Mesenchymal stem cell (in vitro differentiated cells and primary cell): Measurements from ENCODE around the gene RPE. TPM values are rescaled to one million over a fixed set of nuclear protein-coding genes. Genes with fewer than 3 reads are reported as not detected.

Source experiments
- DNase-seq: peaks from one replicate; pipeline ENCODE4 v3.0.0-alpha.2; 2013
- H2AFZ ChIP-seq: one replicate; pipeline ENCODE4 v1.6.1; 2013; ENCODE audit warnings: low read depth, mild to moderate bottlenecking, control low read depth, inconsistent platforms, low read length, moderate library complexity
- H2AK5ac ChIP-seq: 2 replicates; pipeline ENCODE4 v1.6.1; 2013; ENCODE audit warnings: low read length, moderate library complexity, mild to moderate bottlenecking, inconsistent platforms; ENCODE audit not compliant: severe bottlenecking
- H2BK120ac ChIP-seq: one replicate; pipeline ENCODE4 v1.6.1; 2013; ENCODE audit warnings: low read depth, mild to moderate bottlenecking, inconsistent platforms, low read length, moderate library complexity
- H2BK12ac ChIP-seq, 2 experiments: one replicate each; pipeline ENCODE4 v1.6.1; 2013; ENCODE audit warnings: inconsistent platforms in 2 of 2, low read length in 2 of 2, mild to moderate bottlenecking in 2 of 2, moderate library complexity in 2 of 2, control low read depth in 1 of 2
- H2BK15ac ChIP-seq: one replicate; pipeline ENCODE4 v1.6.1; 2013; ENCODE audit warnings: mild to moderate bottlenecking, low read depth, inconsistent platforms; ENCODE audit not compliant: poor library complexity, severe bottlenecking
- H2BK5ac ChIP-seq: 2 replicates; pipeline ENCODE4 v1.6.1; 2013; ENCODE audit warnings: low read depth, mild to moderate bottlenecking, low read length, control low read depth, inconsistent platforms; ENCODE audit not compliant: poor library complexity, severe bottlenecking
- H3K14ac ChIP-seq, 2 experiments: one replicate each; pipeline ENCODE4 v1.6.1; 2013; ENCODE audit warnings: inconsistent platforms in 2 of 2, low read length in 2 of 2, control low read depth in 1 of 2, mild to moderate bottlenecking in 1 of 2, moderate library complexity in 1 of 2
- H3K18ac ChIP-seq, 2 experiments: one replicate each; pipeline ENCODE4 v1.6.1; 2013; ENCODE audit warnings: inconsistent platforms in 2 of 2, low read length in 2 of 2, control low read depth in 1 of 2, low read depth in 1 of 2, mild to moderate bottlenecking in 1 of 2
- H3K23ac ChIP-seq, 2 experiments: one replicate each; pipeline ENCODE4 v1.6.1; 2013; ENCODE audit warnings: inconsistent platforms in 2 of 2, low read length in 2 of 2, mild to moderate bottlenecking in 2 of 2, moderate library complexity in 2 of 2, control low read depth in 1 of 2
- H3K27ac ChIP-seq: 2 replicates; pipeline ENCODE4 v1.5.1; 2013; ENCODE audit warnings: mild to moderate bottlenecking, moderate library complexity, low read length, control low read depth, inconsistent platforms; ENCODE audit not compliant: poor library complexity, severe bottlenecking
- H3K27me3 ChIP-seq, 2 experiments: 2 replicates each; pipeline versions ENCODE4 v1.6.1 to v1.7.0; 2013; ENCODE audit warnings: low read length in 2 of 2, mild to moderate bottlenecking in 2 of 2, moderate library complexity in 2 of 2, control low read depth in 1 of 2, inconsistent platforms in 1 of 2; ENCODE audit not compliant: control insufficient read depth in 1 of 2, insufficient read depth in 1 of 2
- H3K36me3 ChIP-seq, 2 experiments: 2 replicates each; pipeline versions ENCODE4 v1.6.1 to v1.7.0; 2013; ENCODE audit warnings: low read length in 2 of 2, control low read depth in 1 of 2, inconsistent platforms in 1 of 2, low read depth in 1 of 2, mild to moderate bottlenecking in 1 of 2; ENCODE audit not compliant: insufficient read depth in 2 of 2, control insufficient read depth in 1 of 2
- H3K4ac ChIP-seq, 2 experiments: one replicate each; pipeline ENCODE4 v1.6.1; 2013; ENCODE audit warnings: inconsistent platforms in 2 of 2, low read length in 2 of 2, mild to moderate bottlenecking in 2 of 2, moderate library complexity in 2 of 2, control low read depth in 1 of 2, low read depth in 1 of 2
- H3K4me1 ChIP-seq: 2 replicates; pipeline ENCODE4 v1.6.1; 2013; ENCODE audit warnings: low read depth, low read length, control low read depth; ENCODE audit not compliant: control insufficient read depth, insufficient read depth
- H3K4me2 ChIP-seq: 2 replicates; pipeline ENCODE4 v1.6.1; 2013; ENCODE audit warnings: low read length, mild to moderate bottlenecking, inconsistent platforms; ENCODE audit not compliant: poor library complexity, severe bottlenecking
- H3K4me3 ChIP-seq, 2 experiments: 2 replicates each; pipeline versions ENCODE4 v1.5.1 to v1.7.0; 2013; ENCODE audit warnings: low read length in 2 of 2, mild to moderate bottlenecking in 2 of 2, control low read depth in 1 of 2, low read depth in 1 of 2; ENCODE audit not compliant: insufficient read depth in 1 of 2
- H3K79me1 ChIP-seq: replicated peaks from 2 replicates; pipeline ENCODE4 v1.6.1; 2013; ENCODE audit warnings: mild to moderate bottlenecking, control low read depth, low read length, inconsistent platforms; ENCODE audit not compliant: poor library complexity, severe bottlenecking
- H3K9ac ChIP-seq: 2 replicates; pipeline ENCODE4 v1.7.0; 2013; ENCODE audit warnings: mild to moderate bottlenecking, low read length, moderate library complexity
- H3K9me3 ChIP-seq: 2 replicates; pipeline ENCODE4 v1.7.0; 2013; ENCODE audit warnings: mild to moderate bottlenecking, low read length; ENCODE audit not compliant: control insufficient read depth
- H4K8ac ChIP-seq: one replicate; pipeline ENCODE4 v1.6.1; 2013; ENCODE audit warnings: inconsistent platforms, mild to moderate bottlenecking, low read length, moderate library complexity
- H4K91ac ChIP-seq: one replicate; pipeline ENCODE4 v1.6.1; 2013; ENCODE audit warnings: mild to moderate bottlenecking, low read length, inconsistent platforms
- WGBS: methylation state at CpG from one replicate; pipeline ENCODE4 v1.1.7; 2013; ENCODE audit warnings: mixed read lengths; 5-methylcytosine and 5-hydroxymethylcytosine counted together
- polyA plus RNA-seq, 2 experiments: library from polyadenylated mRNA; stranded (reverse); fragments of 200-250 nt; gene quantifications; one replicate each; pipeline ENCODE4 v1.2.3, GENCODE V29; 2013

RPE gene
- 26.0 TPM for polyA plus RNA-seq (2013, experiment 1 of 2)
- 27.2 TPM for polyA plus RNA-seq (2013, experiment 2 of 2)

DNA sequence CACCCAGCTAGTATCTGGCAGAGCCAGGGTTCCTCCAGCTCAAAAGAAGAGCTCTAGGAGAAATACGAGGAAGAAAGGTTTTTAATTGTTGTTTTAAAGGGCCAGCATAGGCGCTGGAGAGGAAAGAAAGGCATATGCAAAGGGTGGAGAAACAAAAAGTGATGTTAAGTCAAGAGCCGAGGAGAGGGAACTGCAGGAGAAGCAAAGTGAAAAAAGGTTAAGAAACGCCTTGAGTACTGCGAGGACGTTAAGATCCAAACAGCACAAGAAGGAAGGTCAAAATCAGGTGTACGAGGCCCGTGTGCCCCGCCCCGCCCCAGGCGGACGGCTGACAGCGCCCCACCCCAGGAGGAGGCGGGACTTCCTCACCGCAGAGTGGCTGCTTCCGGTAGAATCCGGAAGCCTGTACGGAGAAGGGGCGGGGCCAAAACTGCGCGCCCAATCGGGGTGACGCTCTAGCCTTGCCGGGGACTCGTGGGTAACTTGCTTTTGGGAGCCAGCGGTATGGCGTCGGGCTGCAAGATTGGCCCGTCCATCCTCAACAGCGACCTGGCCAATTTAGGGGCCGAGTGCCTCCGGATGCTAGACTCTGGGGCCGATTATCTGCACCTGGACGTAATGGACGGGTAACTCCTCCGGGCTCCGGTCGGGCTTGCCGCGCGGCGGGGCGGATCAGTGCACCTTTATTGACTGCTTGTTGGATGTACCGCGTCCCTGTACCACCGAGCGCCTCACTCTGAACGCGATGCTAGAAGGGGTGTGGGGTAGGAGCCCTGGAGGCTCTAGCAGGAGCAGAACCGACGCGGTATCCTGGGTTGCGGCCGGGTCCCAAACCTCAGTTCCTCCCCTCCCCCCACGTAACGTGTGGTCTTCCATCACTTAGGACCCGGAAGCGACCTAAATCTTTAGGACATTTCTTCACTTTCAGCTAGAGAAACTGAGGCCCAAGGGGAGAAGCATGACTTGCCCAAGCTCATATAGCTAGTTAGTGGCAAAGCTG, at the start of gene RPE:
TSS of gene RPE (plus strand) at position 481 of the 1,000 bp plus-strand sequence. CDS start at position 505, 24 bp downstream.
- H3K4ac ChIP-seq, result peak within 1 kb of the TSS; percentile 15 to 60

DNA sequence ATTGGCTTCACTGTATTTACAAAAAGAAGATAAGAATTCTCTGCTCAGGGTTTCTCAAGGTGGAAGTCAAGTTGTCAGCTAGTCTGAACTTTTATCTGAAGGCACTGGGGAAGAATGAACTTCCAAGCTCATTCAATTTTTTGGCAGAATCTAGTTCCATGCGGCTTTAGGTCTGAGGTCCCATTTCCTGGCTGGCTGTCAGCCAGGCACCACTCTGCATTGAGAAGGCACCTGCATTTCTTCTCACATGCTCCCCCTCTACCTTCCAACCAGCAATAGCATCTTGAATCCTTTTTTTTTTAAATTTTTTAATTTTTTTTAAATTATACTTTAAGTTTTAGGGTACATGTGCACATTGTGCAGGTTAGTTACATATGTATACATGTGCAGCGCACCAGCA, 46.2 kb upstream of the RPE start:
- Histone ChIP-seq H2BK12ac (no peak overlapping the region), H2BK15ac (no peak overlapping the region), H3K23ac (no peak overlapping the region), H4K8ac (no peak overlapping the region), H2AFZ (no peak overlapping the region), H3K36me3 (no peaks in the 10 kb centered on the region), H3K27me3 (no peaks in the 10 kb centered on the region), H3K4ac (no peak overlapping the region), H3K79me1 (no peaks in the 10 kb centered on the region), H3K9ac (no peak overlapping the region), H3K4me2 (no peak overlapping the region), H2BK120ac (no peak overlapping the region), H2AK5ac (no peak overlapping the region), H2BK5ac (no peak overlapping the region), H3K9me3 (no peaks in the 10 kb centered on the region), H3K27ac (no peak overlapping the region), H3K4me3 (no peak overlapping the region), H4K91ac (no peak overlapping the region), H3K4me1 (peaks cover 4% of the 10 kb centered on the region), H3K14ac (no peak overlapping the region), H3K18ac (no peak overlapping the region)
- no peak for DNase-seq
- 100% methylated on average over 2 of the region's 2 CpGs for WGBS

More for the DNA sequence above, at the start of gene RPE:
- Histone ChIP-seq H4K8ac (peak within 1 kb of the TSS; percentile 65), H3K9ac (peak within 1 kb of the TSS; percentile 92), H2BK12ac (no peak within 1 kb of the TSS), H3K4me1 (peaks cover 4% of the 10 kb centered on the region), H3K23ac (no peak within 1 kb of the TSS), H3K27ac (peak within 1 kb of the TSS; percentile 59), H3K4me3 (peak within 1 kb of the TSS; percentile 78 to 99), H3K9me3 (no peaks in the 10 kb centered on the region), H2BK15ac (no peak within 1 kb of the TSS), H3K18ac (peak within 1 kb of the TSS; percentile 14 to 26), H2BK5ac (no peak within 1 kb of the TSS), H3K79me1 (no peaks in the 10 kb centered on the region), H3K27me3 (no peaks in the 10 kb centered on the region), H2AFZ (peak within 1 kb of the TSS; percentile 19), H2AK5ac (peak within 1 kb of the TSS; percentile 88), H3K4me2 (peak within 1 kb of the TSS; percentile 67), H2BK120ac (no peak within 1 kb of the TSS), H3K14ac (peak within 1 kb of the TSS in 1 of 2 experiments; percentile 5), H4K91ac (peak within 1 kb of the TSS; percentile 60), H3K36me3 (peaks cover 0 to 9% of the 10 kb centered on the region in 2 experiments)
- WGBS, result under 1% methylated on average over 56 of the region's 58 CpGs
- peak; percentile 94 for DNase-seq

DNA sequence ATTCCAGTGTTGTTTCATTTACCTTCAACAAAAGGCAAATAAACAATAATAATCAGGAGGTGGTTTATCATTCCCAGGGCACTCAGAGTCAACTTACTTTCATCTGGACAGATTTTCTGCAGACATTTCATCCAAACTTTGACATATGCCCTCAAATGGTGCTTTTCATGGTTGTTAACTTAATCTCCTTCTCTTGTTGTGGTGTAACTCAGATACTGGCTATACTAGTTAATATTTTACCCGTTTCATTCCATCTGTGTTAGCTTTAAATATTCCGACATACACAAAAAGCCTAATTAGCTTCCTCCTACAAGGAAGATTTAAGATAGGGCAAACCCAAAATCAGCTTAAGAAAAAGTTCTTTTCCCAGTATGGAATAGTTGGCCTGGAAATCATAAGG, 44.4 kb upstream of the RPE start:
- H3K4me1 ChIP-seq, result peaks cover 4% of the 10 kb centered on the region
- H3K23ac ChIP-seq, result no peak overlapping the region
- H3K9me3 ChIP-seq, result no peaks in the 10 kb centered on the region
- H3K79me1 ChIP-seq, result no peaks in the 10 kb centered on the region
- H3K4ac ChIP-seq, result no peak overlapping the region
- no peak overlapping the region for H3K4me2 ChIP-seq
- peak overlapping the region; percentile 18 for H3K27ac ChIP-seq
- H3K14ac ChIP-seq, result no peak overlapping the region
- H2BK12ac ChIP-seq, result no peak overlapping the region
- no peak overlapping the region for H2AFZ ChIP-seq
- no peaks in the 10 kb centered on the region for H3K27me3 ChIP-seq
- H2BK120ac ChIP-seq, result no peak overlapping the region
- no peak overlapping the region for H4K91ac ChIP-seq
- no peaks in the 10 kb centered on the region for H3K36me3 ChIP-seq
- no peak overlapping the region for H2AK5ac ChIP-seq
- no peak overlapping the region for H3K9ac ChIP-seq
- H2BK5ac ChIP-seq, result no peak overlapping the region
- H3K4me3 ChIP-seq, result no peak overlapping the region
- WGBS, result no CpG with 5 or more reads among the region's 2 CpGs
- no peak overlapping the region for H2BK15ac ChIP-seq
- no peak for DNase-seq
- H4K8ac ChIP-seq, result no peak overlapping the region
- H3K18ac ChIP-seq, result no peak overlapping the region

DNA sequence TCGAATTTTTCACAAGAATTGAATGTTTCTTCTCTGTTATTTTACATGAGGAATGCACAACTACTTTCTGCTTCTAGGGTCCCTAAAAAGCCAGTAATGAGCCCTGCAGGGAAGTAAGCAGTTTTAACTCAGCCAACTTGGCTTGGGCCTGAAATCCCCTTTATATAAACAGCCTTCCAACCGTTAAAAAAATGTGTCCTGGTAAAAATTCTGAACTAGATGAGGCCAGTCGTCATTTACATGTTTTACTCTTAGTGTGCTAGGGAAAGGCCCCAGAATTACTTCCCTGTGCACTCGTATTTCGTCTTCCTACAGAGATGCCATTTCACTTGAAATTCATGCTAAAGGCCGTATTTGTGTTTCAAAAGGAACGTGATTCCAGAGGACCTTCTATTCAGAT, 42.4 kb upstream of the RPE start:
- Histone ChIP-seq H2BK15ac (no peak overlapping the region), H3K4ac (no peak overlapping the region), H3K4me2 (no peak overlapping the region), H4K8ac (no peak overlapping the region), H3K9ac (no peak overlapping the region), H2AK5ac (no peak overlapping the region), H2BK5ac (no peak overlapping the region), H3K14ac (no peak overlapping the region), H3K9me3 (no peaks in the 10 kb centered on the region), H2AFZ (no peak overlapping the region), H3K27ac (peak overlapping the region; percentile 90), H3K4me1 (peaks cover 4% of the 10 kb centered on the region), H3K36me3 (no peaks in the 10 kb centered on the region), H4K91ac (no peak overlapping the region), H2BK120ac (no peak overlapping the region), H3K27me3 (no peaks in the 10 kb centered on the region), H3K4me3 (no peak overlapping the region), H3K18ac (no peak overlapping the region), H3K23ac (no peak overlapping the region), H2BK12ac (no peak overlapping the region), H3K79me1 (no peaks in the 10 kb centered on the region)
- DNase-seq, result no peak
- 48% methylated on average over 6 of the region's 7 CpGs for WGBS
